HCT116 (cell line): ENCODE data around the gene PITRM1. TPM values are rescaled to one million over a fixed set of nuclear protein-coding genes. Genes with fewer than 3 reads are reported as not detected.

Experiments used
- ATAC-seq: fragments of 200-7000 bp; cut with Tn5 transposase; 2 replicates; pipeline ENCODE4 v1.9.1; 2020; ENCODE audit warnings: mild to moderate bottlenecking, moderate library complexity
- BruUV-seq: library from RNA; stranded (reverse); fragments of 400-500 nt; replicated peaks from 2 replicates; lab custom pipeline; 2021; lab: Mats Ljungman, UMichigan
- CTCF ChIA-PET: fragments of 300-600 bp; sonication (Branson Sonifier 250); formaldehyde crosslinking; loops from one replicate; lab custom pipeline; 2021; ENCODE audit warnings: antibody characterized with exemption; lab: Charles Lee
- POLR2A ChIA-PET: fragments of 300-600, 350-600 bp; sonication (Branson Sonifier 250); formaldehyde crosslinking; loops from one replicate; lab custom pipeline; 2021; ENCODE audit warnings: antibody characterized with exemption; lab: Charles Lee
- RAD21 ChIA-PET, 2 experiments: fragments of 300-600 bp; sonication (Branson Sonifier 250); formaldehyde crosslinking; loops; one replicate each; lab custom pipeline; 2023; ENCODE audit warnings: low total read pairs in 2 of 2; ENCODE audit not compliant: uncharacterized antibody in 2 of 2, unreplicated experiment in 2 of 2, low non-redundant PET in 1 of 2; lab: Charles Lee
- DNase-seq: peaks from one replicate; pipeline ENCODE4 v3.0.0-alpha.2; 2010; ENCODE audit warnings: low read depth, low spot score
- H2AFZ ChIP-seq: fragments of 200-600 bp; shearing (Covaris generic), sonication (generic); 2 replicates; pipeline ENCODE4 v1.6.1; 2017; ENCODE audit warnings: low read depth, mixed run types, mixed read lengths, antibody characterized with exemption, low read length; ENCODE audit not compliant: poor library complexity, severe bottlenecking
- H3K27ac ChIP-seq: 2 replicates; pipeline ENCODE4 v1.5.1; 2012; ENCODE audit warnings: low read depth, low read length
- H3K27me3 ChIP-seq: fragments of 200-600 bp; sonication (generic); 2 replicates; pipeline ENCODE4 v1.6.1; 2016; ENCODE audit warnings: mixed run types, low read length, mixed read lengths; ENCODE audit not compliant: insufficient read depth
- H3K36me3 ChIP-seq, 2 experiments: fragments of 200-500 bp in 1 of 2; fragments of 200-600 bp in 1 of 2; sonication (Bioruptor generic) in 1 of 2; sonication (generic) in 1 of 2; 2 replicates each; pipeline versions ENCODE4 v1.5.1 to v1.6.1; 2014 to 2016; ENCODE audit warnings: low read length in 2 of 2, inconsistent platforms in 1 of 2, mixed read lengths in 1 of 2, mixed run types in 1 of 2; ENCODE audit not compliant: insufficient read depth in 2 of 2, control insufficient read depth in 1 of 2
- H3K4me1 ChIP-seq, 2 experiments: fragments of 200-600 bp in 1 of 2; sonication (generic) in 1 of 2; 2 replicates each; pipeline versions ENCODE4 v1.5.1 to v1.6.1; 2012 to 2017; ENCODE audit warnings: low read length in 2 of 2, inconsistent platforms in 1 of 2, mild to moderate bottlenecking in 1 of 2, mixed read lengths in 1 of 2, mixed run types in 1 of 2, moderate library complexity in 1 of 2; ENCODE audit not compliant: insufficient read depth in 2 of 2, control insufficient read depth in 1 of 2
- H3K4me2 ChIP-seq: fragments of 200-600 bp; sonication (generic); 2 replicates; pipeline ENCODE4 v1.6.1; 2017; ENCODE audit warnings: mixed run types, low read length, mixed read lengths
- H3K4me3 ChIP-seq, 2 experiments: fragments of 200-600 bp in 1 of 2; sonication (generic) in 1 of 2; replicated peaks in 1 of 2; 2 replicates each; pipeline ENCODE4 v1.5.1; 2011 to 2016; ENCODE audit warnings: low read length in 2 of 2, control low read depth in 1 of 2, low read depth in 1 of 2, mild to moderate bottlenecking in 1 of 2, mixed read lengths in 1 of 2, mixed run types in 1 of 2
- H3K79me2 ChIP-seq: fragments of 200-600 bp; sonication (generic); 2 replicates; pipeline ENCODE4 v1.6.1; 2017; ENCODE audit warnings: mild to moderate bottlenecking, mixed run types, low read length, moderate library complexity, mixed read lengths; ENCODE audit not compliant: insufficient read depth
- H3K9ac ChIP-seq: fragments of 200-600 bp; sonication (generic); 2 replicates; pipeline ENCODE4 v1.6.1; 2016; ENCODE audit warnings: low read length, mixed read lengths
- H3K9me2 ChIP-seq: fragments of 200-600 bp; sonication (generic), shearing (Covaris generic); 2 replicates; pipeline ENCODE4 v1.6.1; 2017; ENCODE audit warnings: mixed run types, mild to moderate bottlenecking, moderate library complexity; ENCODE audit not compliant: insufficient read depth
- H3K9me3 ChIP-seq, 2 experiments: fragments of 200-500 bp in 1 of 2; fragments of 200-600 bp in 1 of 2; sonication (Bioruptor generic) in 1 of 2; sonication (generic) in 1 of 2; 2 replicates each; pipeline ENCODE4 v1.6.1; 2014 to 2017; ENCODE audit warnings: low read length in 2 of 2, mixed read lengths in 2 of 2, inconsistent platforms in 1 of 2, low read depth in 1 of 2, mild to moderate bottlenecking in 1 of 2, mixed run types in 1 of 2, moderate library complexity in 1 of 2; ENCODE audit not compliant: control insufficient read depth in 1 of 2, insufficient read depth in 1 of 2
- H4K20me1 ChIP-seq: fragments of 200-600 bp; sonication (generic), shearing (Covaris generic); 2 replicates; pipeline ENCODE4 v1.6.1; 2017; ENCODE audit warnings: mixed run types, mild to moderate bottlenecking, moderate library complexity; ENCODE audit not compliant: insufficient read depth
- EGR1 ChIP-seq: IDR thresholded peaks from 2 replicates; pipeline ENCODE4 v1.6.1; 2012; ENCODE audit warnings: low read depth
- EZH2phosphoT487 ChIP-seq: fragments of 200-600 bp; IDR thresholded peaks from 2 replicates; pipeline ENCODE4 v1.6.1; 2018; ENCODE audit warnings: antibody characterized with exemption, borderline replicate concordance
- POLR2A ChIP-seq: IDR thresholded peaks from 2 replicates; pipeline ENCODE4 v1.7.0; 2011; ENCODE audit warnings: borderline replicate concordance; ENCODE audit not compliant: insufficient read depth, insufficient read length; ENCODE audit errors: extremely low read depth
- SP1 ChIP-seq: IDR thresholded peaks from 2 replicates; pipeline ENCODE4 v1.6.1; 2012; ENCODE audit warnings: low read depth
- ZNF274 ChIP-seq: fragments of 200-500 bp; sonication (Bioruptor generic); IDR thresholded peaks from 2 replicates; pipeline ENCODE4 v1.6.1; 2014; ENCODE audit warnings: mild to moderate bottlenecking, low read depth, low read length, inconsistent platforms
- intact Hi-C: fragments of 100-400 bp; cut with micrococcal nuclease; formaldehyde crosslinking; loops from 2 replicates; pipeline ENCODE4 v1.10.0; 2022
- total RNA-seq: library from RNA; stranded (reverse); gene quantifications from one replicate; pipeline ENCODE4 v1.2.1, GENCODE V29; 2021; ENCODE audit not compliant: unreplicated experiment
- TF ChIP-seq, protein P1 (sequence below): IDR thresholded peaks from 2 replicates; pipeline ENCODE4 v1.6.1; 2012; ENCODE audit warnings: low read depth

The PITRM1 gene
- total RNA-seq, 1 experiment from 2014 or later, result 59.5 TPM

DNA sequence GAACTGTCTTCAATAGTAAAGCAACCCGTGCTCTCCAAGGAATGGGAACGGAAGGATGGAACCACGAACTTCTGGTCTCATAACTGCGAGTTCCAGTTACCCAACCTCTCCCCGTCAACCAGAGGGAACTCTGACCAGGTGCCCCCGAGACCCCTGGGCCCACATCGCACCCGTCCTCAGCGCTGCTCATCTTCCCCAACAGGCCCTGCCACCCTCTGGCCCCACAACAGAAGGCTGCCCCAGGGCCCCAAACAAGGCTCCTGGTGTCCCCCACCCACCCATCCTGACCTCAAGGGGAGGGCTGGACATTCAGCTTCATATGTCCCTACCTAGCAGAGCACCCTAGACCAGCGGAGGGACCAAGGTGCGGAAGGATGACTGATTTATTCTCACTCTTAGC lies 22.7 kb downstream of the PITRM1 start (continued):
- TF ChIP-seq, protein P1, sequence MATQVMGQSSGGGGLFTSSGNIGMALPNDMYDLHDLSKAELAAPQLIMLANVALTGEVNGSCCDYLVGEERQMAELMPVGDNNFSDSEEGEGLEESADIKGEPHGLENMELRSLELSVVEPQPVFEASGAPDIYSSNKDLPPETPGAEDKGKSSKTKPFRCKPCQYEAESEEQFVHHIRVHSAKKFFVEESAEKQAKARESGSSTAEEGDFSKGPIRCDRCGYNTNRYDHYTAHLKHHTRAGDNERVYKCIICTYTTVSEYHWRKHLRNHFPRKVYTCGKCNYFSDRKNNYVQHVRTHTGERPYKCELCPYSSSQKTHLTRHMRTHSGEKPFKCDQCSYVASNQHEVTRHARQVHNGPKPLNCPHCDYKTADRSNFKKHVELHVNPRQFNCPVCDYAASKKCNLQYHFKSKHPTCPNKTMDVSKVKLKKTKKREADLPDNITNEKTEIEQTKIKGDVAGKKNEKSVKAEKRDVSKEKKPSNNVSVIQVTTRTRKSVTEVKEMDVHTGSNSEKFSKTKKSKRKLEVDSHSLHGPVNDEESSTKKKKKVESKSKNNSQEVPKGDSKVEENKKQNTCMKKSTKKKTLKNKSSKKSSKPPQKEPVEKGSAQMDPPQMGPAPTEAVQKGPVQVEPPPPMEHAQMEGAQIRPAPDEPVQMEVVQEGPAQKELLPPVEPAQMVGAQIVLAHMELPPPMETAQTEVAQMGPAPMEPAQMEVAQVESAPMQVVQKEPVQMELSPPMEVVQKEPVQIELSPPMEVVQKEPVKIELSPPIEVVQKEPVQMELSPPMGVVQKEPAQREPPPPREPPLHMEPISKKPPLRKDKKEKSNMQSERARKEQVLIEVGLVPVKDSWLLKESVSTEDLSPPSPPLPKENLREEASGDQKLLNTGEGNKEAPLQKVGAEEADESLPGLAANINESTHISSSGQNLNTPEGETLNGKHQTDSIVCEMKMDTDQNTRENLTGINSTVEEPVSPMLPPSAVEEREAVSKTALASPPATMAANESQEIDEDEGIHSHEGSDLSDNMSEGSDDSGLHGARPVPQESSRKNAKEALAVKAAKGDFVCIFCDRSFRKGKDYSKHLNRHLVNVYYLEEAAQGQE, result no peak
- no peak for TF ChIP-seq EZH2phosphoT487
- TF ChIP-seq ZNF274, result no peak
- no peak for TF ChIP-seq EGR1

DNA sequence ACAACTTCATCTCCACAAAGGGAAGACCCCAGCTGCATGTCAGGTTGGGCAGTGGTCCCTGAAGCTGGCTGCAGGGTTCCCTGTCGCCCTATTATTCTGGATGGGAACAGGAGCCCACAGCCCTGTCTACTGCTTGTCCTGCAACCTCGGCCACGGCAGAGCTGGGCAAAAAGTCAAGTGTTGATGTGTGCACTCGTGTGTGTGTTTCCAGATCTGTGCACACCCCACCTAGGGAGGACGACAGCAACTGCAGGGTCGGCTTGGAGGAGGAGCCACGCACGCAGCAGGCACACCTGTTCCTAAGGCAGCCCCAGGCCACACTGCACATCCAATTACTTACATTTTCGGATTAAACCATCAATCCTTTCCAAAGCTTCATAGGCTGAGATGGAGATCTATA lies 23.6 kb downstream of the PITRM1 start:
- POLR2A ChIA-PET, result no interaction called here
- no peak for TF ChIP-seq SP1
- TF ChIP-seq POLR2A, result no peak
- CTCF ChIA-PET, result no interaction called here
- Histone ChIP-seq H4K20me1 (no peaks in the 10 kb centered on the region), H3K4me2 (no peak overlapping the region), H2AFZ (no peak overlapping the region), H3K9me3 (no peaks in the 10 kb centered on the region), H3K79me2 (no peaks in the 10 kb centered on the region), H3K9ac (no peak overlapping the region), H3K27ac (no peak overlapping the region), H3K36me3 (peaks cover 26 to 45% of the 10 kb centered on the region in 2 experiments; a peak in 3 of 4 replicates), H3K4me1 (no peaks in the 10 kb centered on the region), H3K4me3 (no peak overlapping the region), H3K27me3 (no peaks in the 10 kb centered on the region), H3K9me2 (no peaks in the 10 kb centered on the region)
- DNase-seq, result no peak
- BruUV-seq, result no TSS peak
- RAD21 ChIA-PET, result no interaction called here
- 0 out of 2 replicates have a peak, but pooled peaks have one; percentile 52 for ATAC-seq
- intact Hi-C loops, result no loop called here
